Measurements from ENCODE around the gene ABTB1. TPM values are rescaled to one million over a fixed set of nuclear protein-coding genes. Genes with fewer than 3 reads are reported as not detected.

Gene ABTB1
- total RNA-seq, 4 donors from 2014 or later = 17.6 to 91.9 (median 51.3) TPM

- TF ChIP-seq CTCF (IDR thresholded peaks at IDR 0.05; ENCODE audit: low read depth) = no peak
Observed at GRCh38 chr3:127697551-127698240, 24.9 kb downstream of the ABTB1 start.

GRCh38 chr3:127698286-127698685 is 25.5 kb downstream of the ABTB1 start:
- no peak for TF ChIP-seq CTCF (IDR thresholded peaks at IDR 0.05; ENCODE audit: low read depth)

- no peak for TF ChIP-seq CTCF (IDR thresholded peaks at IDR 0.05; ENCODE audit: low read depth)
Observed at GRCh38 chr3:127698691-127699415, 26.1 kb downstream of the ABTB1 start.

- TF ChIP-seq CTCF (IDR thresholded peaks at IDR 0.05; ENCODE audit: low read depth) = no peak
Observed at GRCh38 chr3:127699416-127700300, 26.9 kb downstream of the ABTB1 start.

- no peak for TF ChIP-seq CTCF (IDR thresholded peaks at IDR 0.05; ENCODE audit: low read depth)
Observed at GRCh38 chr3:127700406-127700805, 27.7 kb downstream of the ABTB1 start.

GRCh38 chr3:127701280-127701911 is 28.6 kb downstream of the ABTB1 start:
- TF ChIP-seq CTCF (IDR thresholded peaks at IDR 0.05; ENCODE audit: low read depth) = no peak
